Cerebellar nuclear complex (tissue), 1 donor: Measurements from ENCODE around the gene SSTR1.

ENCODE experiments used
- DNase-seq, 2 experiments: peaks; one replicate each; lab custom pipeline; 2025; lab: John Stamatoyannopoulos, UW

The SSTR1 gene

DNA sequence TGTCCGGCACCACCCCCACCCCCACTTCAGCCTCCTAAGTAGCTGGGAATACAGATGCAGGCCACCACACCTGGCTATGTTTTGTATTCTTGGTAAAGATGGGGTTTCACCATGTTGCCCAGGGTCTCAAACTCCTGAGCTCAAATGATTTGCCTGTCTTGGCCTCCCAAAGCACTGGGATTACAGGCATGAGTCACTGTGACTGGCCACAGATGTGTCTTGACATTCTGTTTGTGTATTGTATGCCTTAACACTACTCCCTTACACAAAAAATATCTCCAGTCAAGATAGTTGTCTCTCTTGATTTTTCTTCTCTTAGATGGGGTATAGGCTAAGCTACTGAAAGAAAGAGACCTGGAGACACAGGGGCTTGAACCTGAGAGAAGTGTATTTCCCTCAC lies 30.6 kb downstream of the SSTR1 start:
- no peak for DNase-seq

DNA sequence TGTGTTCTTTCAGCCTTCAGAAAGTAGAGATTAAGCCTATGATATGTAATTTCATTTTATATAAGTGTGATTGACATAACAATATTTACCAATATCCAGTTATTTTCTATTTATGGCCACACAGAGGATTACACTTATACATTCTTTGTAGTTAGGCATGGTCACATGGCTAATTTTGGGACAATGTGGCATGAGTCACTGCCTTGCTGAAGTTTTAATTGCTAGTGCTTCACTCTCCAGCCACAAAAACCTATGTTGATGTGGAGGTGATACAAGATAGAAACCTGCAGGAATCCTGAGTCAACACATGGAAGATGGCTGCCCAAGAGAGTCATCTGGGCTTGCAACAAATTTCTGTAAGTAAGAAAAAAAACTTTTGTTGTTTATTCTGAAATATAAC lies 31.2 kb downstream of the SSTR1 start:
- no peak for DNase-seq

DNA sequence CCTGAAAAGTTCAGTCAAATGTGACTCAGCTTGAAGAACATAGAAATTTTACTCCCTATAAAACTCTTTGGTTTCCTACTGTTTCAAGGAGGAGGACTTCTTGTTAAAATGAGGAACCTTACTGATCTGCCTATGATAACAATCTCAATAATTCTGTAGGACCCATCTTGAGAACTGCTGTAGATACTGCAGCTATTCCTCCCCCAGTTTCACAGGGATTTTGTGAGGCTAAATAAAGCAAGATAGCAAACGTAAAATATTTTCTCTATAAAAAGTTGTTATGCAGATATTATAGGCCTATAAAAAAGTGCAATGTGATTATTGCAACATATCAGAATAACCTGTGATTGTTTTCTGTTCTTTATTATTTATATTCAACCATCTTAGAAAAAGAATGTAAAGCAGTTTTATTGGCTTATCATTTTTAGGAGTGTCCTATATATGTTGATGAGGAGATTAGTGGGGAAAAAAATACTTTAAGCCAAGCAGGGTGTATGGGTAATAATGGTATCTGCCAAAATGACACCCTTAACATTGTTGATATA lies 36.1 kb downstream of the SSTR1 start:
- DNase-seq = no peak

DNA sequence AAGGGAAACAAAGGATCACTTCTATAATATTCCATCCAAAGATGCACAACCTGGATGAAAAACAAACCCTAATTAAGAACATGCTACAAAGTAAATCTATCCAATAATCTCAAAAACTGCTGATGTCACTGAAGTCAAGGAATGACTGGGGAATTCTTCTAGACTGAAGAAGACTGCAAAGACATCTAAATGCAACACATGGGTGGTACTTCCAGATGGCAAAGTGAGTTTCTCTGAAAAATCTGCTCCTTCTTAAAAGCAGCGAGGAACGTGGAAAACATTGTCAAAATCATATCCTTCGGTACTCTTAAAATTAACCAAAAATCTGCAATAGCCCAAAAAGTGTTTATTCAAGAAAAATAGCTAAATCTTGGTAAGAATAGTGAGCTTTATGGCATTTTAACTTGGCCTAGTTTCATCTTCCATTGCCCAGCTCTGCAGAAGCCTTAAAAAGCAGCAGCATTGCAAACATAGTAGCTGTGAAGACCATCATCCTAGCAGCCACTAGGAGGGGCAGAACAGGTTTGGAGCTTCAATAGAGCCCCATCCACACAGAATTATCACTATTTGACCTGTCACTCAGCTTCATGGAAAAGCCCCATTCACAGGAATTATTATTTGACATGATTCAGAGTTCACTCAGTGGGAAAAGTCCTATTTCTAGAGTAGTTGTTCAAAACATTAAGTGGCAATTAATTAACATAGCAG lies 40.8 kb downstream of the SSTR1 start:
- no peak for DNase-seq

DNA sequence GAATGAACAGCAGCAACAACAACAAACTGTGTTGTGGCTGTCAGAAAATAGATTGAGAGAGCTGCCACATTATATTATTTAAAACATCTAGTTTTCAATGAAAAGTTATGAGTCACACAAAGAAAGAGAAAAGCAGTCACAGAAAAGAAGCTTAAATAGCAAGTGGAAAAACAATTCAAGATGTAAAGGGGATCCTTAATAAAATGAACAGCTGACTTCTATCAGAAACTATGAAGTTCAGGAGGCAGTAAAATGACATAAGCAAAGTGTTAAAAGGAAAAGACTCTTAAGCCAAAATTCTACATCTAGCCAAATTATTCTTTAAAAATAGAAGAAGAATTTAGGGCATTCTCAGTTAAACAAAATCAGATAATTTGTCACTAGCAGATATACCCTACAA lies 42.6 kb downstream of the SSTR1 start:
- no peak for DNase-seq

DNA sequence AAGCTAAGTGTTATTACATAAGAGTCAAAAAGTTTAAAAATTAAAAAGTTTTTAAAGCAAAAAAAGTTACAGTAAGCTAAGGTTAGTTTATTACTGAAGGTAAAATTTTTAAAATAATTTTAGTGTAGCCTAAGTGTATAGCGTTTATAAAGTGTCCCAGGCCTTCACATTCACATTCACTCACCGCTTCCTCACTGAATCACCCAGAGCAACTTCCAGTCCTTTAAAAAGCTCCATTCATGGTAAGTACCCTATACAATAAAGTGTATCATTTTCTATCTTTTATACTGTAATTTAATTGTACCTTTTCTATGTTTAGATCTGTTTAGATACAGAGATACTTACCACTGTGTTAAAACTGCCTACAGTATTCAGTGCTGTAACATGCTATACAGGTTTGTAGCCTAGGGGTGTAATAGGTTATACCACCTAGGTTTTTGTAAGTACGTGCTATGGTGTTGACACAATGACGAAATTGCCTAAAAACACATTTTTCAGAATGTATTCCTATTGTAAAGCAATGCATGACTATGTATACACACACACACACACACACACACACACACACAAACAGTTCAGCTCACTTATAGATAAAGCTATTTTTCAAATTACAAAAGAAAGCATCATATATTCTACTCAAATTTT lies 44.5 kb downstream of the SSTR1 start:
- DNase-seq = no peak

DNA sequence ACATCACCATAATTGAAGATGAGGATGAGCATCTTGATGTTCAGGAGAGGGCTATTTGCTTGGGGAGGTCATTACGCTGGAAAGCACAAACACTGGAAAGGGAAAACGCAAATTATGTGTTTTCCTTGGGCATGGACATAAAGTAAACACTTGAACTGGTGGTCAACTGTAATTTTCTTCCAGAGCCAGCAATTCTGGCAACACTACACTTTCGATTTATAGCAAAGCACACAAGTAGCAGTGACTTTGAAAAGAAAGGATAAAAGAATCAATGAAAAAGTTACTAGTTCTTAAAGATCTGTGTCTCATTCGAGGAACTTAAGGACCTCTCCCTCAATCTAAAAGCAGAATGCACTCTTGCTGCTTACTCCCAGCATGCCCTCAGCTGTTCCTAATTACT lies 46.0 kb downstream of the SSTR1 start:
- no peak for DNase-seq

DNA sequence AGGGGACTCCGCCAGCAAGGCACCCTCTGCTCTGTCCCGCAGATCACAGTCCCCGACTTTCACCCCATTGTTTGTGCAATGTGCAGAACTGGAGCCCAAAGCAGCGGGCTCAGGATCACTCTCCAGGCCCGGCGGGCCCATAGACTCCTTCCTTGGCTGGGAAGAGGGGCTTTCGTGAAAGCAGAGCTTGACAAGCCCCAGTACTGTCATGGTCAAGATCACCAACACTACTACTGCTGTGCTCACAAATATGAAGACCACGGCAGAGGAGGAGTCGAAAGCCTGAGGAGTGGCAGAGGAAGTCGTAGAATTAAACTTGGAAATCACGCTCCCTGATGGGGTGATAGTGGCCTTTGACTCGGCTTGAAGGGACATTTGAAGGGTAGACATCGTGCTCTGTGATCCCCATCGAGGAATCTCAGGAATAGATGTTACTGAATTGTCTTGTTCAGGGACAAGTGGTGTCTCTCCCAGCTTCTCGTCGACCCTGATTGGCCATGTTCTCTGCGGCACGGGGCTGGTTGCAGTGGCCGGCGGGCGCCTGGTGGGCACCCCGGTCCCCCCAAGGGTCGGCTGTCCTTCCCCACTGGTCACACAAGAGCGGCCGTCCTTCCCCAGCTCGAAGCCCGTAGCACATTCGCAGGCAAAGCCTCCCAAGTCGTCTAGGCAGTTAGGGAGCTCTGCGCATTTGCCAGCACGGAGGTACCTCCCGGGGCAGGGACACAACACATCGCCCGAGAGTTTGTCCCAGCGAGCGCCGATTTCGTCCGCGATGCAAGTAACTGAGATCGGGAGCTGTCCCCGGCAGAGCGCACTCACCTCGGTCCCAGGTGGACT lies 47.1 kb downstream of the SSTR1 start:
- no peak for DNase-seq

- DNase-seq = no peak
Observed at GRCh38 chr14:38255408-38255672, 47.6 kb downstream of the SSTR1 start.

- no peak for DNase-seq
Observed at GRCh38 chr14:38255673-38256532, 48.2 kb downstream of the SSTR1 start, which contains the start of gene CLEC14A. TSS of gene CLEC14A (minus strand) at chr14:38256093. CDS start at chr14:38256022, 71 bp downstream.

- no peak for DNase-seq
Observed at GRCh38 chr14:38256533-38256840, 48.8 kb downstream of the SSTR1 start.

- DNase-seq = no peak
Observed at GRCh38 chr14:38257507-38257906, 49.8 kb downstream of the SSTR1 start.

- DNase-seq = no peak
Observed at GRCh38 chr14:38261620-38262019, 53.9 kb downstream of the SSTR1 start.
